SK-N-DZ (cell line): ENCODE results near the gene IQCE.
"Not testable (repeated sequence)": the region's sequence is repeated elsewhere in the genome, so short reads cannot be mapped to it uniquely, and the experiment has no call there.

Experiments
- DNase-seq: peaks from one replicate; pipeline ENCODE4 v3.0.0-alpha.2; 2015; ENCODE audit warnings: low spot score

IQCE gene

DNA sequence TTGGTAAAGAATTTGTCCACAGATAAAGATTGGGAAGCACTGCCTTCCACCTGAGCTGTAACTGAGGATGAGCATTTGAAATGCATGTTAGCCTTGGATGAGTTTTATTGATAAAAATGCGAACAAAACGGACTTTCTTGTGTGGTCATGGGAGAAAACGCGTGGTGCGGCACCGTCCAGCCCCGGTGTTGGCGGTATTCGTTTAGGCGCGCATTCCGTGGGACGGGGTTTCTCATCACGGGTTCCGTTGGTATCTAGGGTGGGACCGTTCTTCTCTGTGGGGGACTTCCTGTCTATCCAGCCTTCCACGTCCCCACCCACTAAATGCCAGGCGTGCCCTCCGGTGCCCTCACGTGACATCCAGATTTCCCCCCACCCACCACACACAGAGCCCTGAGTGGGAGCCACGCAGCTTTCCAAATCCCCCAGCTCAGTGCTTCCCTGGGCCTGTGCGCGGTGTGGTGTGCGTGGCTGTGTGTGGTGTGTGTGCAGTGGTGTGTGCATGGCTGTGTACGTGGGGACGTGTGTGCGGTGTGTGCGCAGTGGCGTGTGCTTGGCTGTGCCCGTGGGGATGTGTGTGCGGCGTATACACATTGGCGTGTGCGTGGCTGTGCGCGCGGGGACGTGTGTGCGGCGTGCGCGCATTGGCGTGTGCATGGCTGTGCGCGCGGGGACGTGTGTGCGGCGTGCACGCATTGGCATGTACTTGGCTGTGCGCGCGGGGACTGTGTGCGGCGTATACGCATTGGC is 18.1 kb downstream of the IQCE start:
- no peak for DNase-seq

- DNase-seq: no peak
Measured at GRCh38 chr7:2577914-2578680, 19.3 kb downstream of the IQCE start.

GRCh38 chr7:2580636-2581035 is 21.9 kb downstream of the IQCE start:
- DNase-seq: no peak

GRCh38 chr7:2582006-2582735 is 23.4 kb downstream of the IQCE start:
- DNase-seq: no peak

GRCh38 chr7:2583798-2584580 is 25.2 kb downstream of the IQCE start:
- no peak for DNase-seq

DNA sequence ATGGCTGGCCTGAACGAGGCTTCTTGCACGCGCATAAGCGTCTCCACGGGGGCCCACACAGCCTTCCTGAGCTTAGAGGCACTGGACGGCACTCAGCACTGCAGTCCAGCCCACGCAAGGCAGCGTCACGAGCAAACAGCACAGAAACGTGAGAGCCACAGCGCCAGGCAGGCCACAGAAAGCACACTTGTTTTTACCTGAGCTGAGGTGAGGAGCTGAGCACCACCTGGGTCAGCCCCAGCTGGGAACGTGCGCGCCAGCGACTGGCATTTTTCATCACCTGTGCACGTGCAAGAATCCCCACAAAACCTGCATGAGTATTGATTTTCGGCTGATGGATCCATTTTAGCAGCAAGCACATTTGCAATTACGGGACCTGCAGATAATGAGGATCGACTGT is 26.7 kb downstream of the IQCE start:
- no peak for DNase-seq

- no peak for DNase-seq
Measured at GRCh38 chr7:2586326-2587020, 27.7 kb downstream of the IQCE start.

DNA sequence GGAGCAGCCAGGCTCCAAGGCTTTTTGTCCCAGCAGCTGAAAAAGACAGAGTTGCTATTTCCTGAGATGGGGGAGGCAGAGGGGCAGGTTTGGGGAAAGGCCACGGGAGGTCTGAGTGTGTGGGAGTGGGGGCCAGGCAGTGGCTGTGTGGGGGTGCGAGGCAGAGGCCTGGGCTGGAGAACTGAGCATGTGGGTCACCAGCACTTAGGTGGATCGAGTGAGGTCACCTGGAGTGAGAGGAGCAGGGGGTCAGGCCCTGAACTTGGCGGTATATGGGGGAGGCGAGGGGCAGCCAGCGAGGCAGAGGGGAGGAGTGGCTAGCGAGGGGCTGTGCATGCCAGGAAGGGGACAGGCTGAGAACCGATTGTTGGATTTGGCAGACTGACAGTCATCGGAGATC is 28.4 kb downstream of the IQCE start:
- DNase-seq: no peak

- DNase-seq: no peak
Measured at GRCh38 chr7:2587778-2588177, 29.0 kb downstream of the IQCE start.

- no peak for DNase-seq
Measured at GRCh38 chr7:2589341-2589740, 30.6 kb downstream of the IQCE start.

- DNase-seq: not testable (repeated sequence)
Measured at GRCh38 chr7:2589941-2590340, 31.2 kb downstream of the IQCE start.

DNA sequence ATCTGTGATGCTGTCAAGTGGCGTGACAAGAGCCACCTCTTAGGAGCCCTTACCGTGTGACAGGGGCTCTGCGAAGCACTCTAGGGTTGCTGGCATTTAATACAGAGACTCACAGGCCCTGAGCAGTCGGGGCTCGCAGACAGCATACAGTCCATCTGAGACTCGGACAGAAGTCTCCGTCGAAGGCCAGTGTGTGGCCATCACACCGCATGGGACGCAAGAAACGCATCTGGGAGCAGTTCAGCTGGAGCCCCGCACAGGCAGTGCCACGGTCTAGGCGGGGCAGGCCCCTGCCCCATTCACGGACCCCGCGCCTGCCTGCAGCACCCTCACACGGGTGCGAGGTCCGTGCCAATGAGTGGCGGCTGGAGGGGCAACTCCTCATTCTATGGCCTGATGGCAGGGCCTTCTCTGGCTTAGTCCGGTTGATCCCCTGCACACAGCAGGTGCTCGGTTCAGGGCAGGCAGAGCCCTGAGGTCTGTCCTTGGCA is 33.6 kb downstream of the IQCE start:
- DNase-seq: no peak

GRCh38 chr7:2593036-2593727 is 34.4 kb downstream of the IQCE start:
- DNase-seq: no peak

- no peak for DNase-seq
Measured at GRCh38 chr7:2594599-2594998, 35.8 kb downstream of the IQCE start.

GRCh38 chr7:2595258-2595860 is 36.6 kb downstream of the IQCE start:
- DNase-seq: no peak

- DNase-seq: no peak
Measured at GRCh38 chr7:2596464-2597272, 37.9 kb downstream of the IQCE start.

DNA sequence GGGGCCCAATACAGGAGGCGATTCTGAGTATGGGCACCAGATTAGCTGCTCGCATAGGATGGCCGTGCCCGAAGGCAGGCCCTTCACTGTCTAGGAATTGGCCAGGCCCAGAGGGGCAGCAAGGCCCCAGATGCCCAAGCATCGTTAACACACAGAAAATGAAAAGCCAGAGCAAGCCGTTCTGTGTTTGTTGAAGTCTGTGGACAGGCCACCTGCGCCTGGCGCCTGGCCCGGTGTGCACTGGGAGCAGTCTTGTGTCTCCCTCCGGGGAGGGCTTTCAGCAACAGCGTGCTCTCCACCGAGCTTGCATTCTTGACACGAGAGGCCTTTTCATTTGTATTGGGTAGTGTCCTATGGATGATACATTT is 38.5 kb downstream of the IQCE start:
- DNase-seq: no peak

DNA sequence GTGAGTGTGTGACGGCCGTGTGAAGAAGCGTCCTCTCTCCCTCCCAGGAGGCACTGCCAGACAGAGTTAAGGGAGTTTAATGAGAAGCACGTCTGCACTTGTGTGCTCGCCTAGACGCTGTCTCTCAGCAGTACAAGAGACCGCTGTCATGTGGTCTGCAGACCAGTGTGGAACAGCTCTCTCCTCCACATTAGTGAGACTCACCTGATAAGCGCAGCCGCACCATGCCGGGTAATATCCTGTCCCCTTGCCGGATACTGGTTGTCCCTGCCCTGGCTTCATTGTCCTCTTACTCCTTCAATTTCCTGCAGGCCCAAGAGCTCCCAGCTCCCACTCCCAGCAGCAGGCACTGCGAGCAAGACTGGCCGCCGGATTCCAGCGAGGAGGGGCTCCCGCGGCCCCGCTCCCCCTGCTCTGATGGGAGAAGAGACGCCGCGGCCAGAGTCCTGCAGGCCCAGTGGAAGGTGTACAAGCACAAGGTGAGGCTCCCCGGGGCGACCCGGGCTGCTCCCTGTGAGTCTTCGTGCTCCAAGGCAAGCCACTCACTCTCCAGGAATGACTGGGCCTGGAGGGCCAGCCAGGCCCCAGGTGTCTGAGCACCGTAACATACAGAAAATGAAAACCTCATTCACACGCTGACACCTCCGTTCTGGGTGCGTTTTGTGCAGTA is 39.5 kb downstream of the IQCE start:
- DNase-seq: no peak
